Astrocyte (in vitro differentiated cells and primary cell): ENCODE results near the gene CERCAM.

Experiments
- CTCF ChIP-seq: IDR thresholded peaks from 2 replicates; pipeline ENCODE4 v1.5.1; 2011; ENCODE audit warnings: low read depth, mild to moderate bottlenecking, inconsistent platforms, low read length, moderate library complexity; ENCODE audit not compliant: insufficient read depth
- EZH2 ChIP-seq: IDR thresholded peaks from 2 replicates; pipeline ENCODE4 v1.6.1; 2012; ENCODE audit warnings: mild to moderate bottlenecking, low read length, inconsistent platforms; ENCODE audit not compliant: insufficient read depth

DNA sequence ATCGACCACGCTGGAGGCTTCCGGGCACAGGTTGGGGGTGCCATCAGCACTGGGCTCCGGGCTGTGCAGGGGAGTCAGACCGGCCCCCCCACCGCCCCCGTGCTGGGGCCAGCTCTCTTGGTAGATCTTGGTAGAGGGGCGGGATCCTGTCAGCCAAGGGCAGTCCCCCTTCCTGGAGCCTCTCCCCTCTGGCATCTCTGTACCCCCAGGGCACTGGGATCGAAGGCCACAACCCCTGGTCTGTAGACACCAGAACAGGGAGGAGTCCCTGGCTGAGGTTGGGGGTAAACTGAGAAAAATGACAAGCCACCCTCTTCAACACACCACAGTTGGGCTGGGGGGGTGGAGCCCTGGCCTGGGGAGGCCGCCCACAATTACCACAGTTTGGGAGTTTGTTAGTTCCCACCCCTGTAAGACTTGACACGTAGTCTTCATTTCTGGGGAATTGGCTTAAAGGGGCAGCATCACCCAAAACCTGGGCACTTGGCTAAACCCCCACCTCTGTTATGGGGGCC, 882 bp downstream of the CERCAM start:
- TF ChIP-seq CTCF (no peak), EZH2 (no peak)
